GM18873 (cell line): ENCODE results near the gene EMC1.
"Not testable (repeated sequence)": the region's sequence is repeated elsewhere in the genome, so short reads cannot be mapped to it uniquely, and the experiment has no call there.

ENCODE experiments used
- ATAC-seq: cut with Tn5 transposase; IDR thresholded peaks from one replicate; pipeline ENCODE4 v1.9.1; 2021; ENCODE audit warnings: mild to moderate bottlenecking, moderate library complexity, moderate number of reproducible peaks; ENCODE audit not compliant: unreplicated experiment, low FRiP score

EMC1 gene

GRCh38 chr1:19262047-19262446, 10.7 kb upstream of the EMC1 start:
- no peak for ATAC-seq

DNA sequence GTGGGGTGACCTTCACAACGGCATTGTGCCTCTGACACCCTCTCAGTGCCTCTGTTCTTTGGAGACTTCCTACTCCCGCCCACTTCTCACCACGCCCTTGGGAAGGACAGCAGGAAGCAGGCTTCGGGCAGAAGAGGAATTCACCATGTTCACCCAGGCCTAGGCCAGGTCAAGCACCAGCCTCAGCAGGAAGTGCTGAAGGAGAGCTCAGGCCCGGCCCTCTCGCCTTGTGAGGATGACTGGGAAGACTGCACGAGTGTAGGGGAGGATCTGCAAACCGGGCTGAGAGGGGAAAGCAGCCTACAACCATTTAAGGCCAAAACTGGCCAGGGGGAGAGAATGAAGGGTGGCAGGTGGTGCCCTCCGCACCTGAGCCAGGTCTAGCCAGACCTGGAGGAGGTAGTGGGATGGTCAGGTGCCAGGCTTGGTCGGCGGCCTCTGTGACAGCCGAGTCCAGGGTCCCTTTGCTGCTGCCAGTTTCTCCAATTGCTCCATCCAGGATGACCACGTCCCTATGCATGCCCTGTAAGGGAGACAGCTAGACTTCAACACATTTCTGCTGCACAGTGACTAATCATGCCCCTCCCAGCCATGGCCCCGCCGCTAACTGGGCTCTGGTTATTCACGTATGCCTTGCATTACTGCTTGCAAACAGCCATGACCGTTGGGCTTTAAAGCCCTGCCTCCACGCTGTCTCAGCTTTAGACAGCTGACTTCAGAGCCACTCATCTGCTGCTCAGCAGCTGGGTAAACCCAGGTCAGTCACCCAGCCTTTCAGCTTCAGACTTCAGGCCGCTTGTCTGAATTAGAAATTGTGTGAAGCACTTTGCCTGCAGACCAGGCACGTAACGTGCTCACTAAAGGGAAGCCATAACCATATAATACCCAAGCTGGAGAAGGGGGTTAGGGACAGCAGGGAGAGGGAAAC, 9.2 kb upstream of the EMC1 start:
- no peak for ATAC-seq

GRCh38 chr1:19258353-19258752, 7.0 kb upstream of the EMC1 start:
- no peak for ATAC-seq

GRCh38 chr1:19257178-19257914, 6.0 kb upstream of the EMC1 start:
- no peak for ATAC-seq

DNA sequence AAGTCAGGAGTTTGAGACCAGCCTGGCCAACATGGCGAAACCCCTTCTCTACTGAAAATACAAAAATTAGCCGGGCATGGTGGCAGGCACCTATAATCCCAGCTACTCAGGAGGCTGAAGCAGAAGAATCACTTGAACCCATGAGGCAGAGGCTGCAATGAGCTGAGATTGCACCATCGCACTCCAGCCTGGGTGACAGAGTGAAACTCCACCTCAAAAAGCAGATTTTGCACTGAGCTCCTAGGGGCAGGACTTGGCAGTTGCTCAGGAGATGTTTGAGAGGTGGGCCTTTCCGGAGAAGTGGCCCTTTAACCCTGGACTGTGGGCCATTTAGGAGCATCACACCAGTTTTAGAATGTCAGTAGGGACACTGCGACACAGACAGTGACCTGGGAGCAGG, 5.0 kb upstream of the EMC1 start:
- ATAC-seq, result not testable (repeated sequence)

DNA sequence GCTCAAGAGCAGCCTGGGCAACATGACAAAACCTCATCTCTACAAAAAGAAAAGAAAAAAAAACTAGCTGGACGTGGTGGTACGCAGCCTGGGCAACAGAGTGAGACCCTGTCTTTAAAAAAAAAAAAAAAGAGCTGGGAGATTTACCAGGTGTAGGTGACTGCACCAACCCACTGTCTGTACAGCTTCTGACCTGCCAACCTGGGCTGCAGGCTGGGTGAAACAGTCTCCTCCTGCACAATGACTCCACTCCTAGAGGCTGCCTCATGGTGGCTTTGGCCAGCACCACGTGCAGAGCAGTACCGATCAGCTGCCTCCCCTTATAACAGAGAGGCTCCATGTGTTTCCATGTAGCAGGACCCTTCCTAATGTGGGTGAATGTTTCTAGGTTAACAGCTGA, 4.0 kb upstream of the EMC1 start:
- ATAC-seq, result no peak

GRCh38 chr1:19254416-19254815, 3.1 kb upstream of the EMC1 start:
- ATAC-seq, result no peak

GRCh38 chr1:19250629-19251304, 557 bp downstream of the EMC1 start:
- ATAC-seq, result no peak

DNA sequence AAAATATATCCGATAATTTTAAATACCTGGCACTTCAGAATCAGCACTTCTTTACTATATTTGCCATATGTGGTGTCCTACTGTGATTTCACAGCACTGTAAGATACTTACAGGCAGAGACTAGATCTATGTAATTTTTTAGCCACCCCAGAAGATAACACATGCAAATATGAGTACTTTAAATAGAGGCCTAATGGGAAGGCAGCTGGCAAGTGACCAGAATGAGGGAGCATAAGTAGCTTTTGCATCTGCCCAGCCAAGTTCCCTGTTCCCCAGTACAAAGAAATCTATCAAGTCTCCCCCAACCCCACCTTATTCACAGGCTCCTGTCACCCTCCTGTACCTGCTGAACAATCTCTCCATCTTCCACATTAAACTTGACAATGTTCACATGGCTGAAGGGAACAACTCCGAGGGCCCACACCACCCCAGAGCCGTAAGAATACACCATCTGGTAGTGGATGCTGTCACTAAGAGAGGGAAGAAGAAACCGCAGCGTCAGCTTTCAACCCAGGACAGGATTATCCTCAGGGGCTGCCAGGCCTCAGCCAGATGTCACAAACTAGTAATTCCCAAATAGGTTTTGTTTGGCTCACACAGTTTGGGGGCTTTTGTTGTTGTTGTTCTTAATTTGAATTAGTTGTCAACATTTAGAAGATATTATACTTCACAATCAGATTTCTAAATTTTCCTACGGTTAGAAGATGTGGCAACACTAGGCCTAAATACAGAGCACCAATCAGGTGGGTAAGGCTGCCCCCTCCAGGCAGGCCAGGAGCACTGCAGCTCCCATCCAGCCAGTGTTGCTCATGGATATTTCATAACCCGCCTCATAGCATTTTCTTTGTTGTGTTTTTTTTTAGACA, 10.4 kb downstream of the EMC1 start:
- no peak for ATAC-seq

- no peak for ATAC-seq
Observed at GRCh38 chr1:19239876-19240275, 11.4 kb downstream of the EMC1 start.

DNA sequence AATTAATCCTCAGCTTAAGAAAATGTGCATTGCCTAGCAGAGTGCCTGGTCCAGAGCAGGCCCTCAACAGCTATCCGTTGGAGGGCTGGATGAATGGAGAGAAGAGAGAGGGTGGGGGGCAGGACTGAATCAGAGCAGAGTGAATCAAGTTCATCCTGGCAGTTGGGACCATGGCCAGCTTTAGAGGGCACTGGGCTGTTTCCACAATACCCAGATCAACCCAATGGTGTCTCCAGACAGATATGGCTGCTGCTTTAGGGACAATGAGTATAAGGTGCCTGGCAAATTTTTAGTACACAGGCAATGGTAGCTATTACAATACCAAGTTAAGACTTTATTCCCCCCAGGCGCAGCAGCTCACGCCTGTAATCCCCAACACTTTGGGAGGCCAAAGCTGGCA, 17.1 kb downstream of the EMC1 start:
- ATAC-seq, result no peak

DNA sequence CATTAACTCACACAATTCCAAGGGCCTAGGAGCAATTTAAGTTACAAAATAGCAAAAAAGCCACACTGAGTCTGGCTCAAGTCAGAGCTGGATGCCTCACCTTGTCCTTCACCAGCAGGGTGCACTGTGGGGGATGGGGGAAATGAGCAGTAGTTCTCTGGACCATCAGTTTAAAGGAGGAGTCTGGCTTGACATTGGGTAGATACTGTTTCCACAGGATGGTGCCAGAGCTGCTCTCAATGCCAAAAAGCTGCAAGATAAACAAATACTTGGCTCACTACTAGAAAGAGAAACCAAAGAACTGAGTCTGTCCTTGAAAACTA, 18.8 kb downstream of the EMC1 start:
- no peak for ATAC-seq

DNA sequence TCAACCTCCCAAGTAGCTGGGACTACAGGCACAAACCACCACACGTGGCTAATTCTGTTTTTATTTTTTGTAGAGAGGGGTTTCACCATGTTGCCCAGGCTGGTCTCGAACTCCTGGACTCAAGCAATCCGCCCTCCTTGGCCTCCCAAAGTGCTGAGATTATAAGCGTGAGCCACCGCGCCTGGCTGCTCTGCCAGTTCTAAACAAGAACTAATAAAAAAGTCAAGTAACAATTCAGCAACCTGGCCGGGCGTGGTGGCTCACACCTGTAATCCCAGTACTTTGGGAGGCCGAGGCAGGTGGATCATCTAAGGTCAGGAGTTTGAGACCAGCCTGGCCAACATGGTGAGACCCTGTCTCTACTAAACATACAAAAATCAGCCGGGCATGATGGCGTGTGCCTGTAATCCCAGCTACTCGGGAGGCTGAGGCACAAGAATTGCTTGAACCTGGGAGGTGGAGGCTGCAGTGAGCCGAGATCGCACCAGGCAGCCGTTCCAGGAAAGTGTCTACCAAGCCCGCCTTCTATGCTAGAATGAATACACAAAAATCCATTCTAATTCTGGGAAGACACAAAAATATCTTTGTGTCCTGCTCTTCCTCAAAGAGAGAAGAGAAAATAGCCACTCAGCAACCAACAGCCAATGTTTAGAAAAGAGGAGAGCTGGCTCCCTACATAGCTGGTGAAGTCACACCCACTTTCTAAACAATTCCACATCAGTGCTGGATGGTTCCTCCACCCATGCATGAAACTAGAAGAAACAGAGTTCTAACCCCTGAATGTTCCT, 19.4 kb downstream of the EMC1 start:
- not testable (repeated sequence) for ATAC-seq

DNA sequence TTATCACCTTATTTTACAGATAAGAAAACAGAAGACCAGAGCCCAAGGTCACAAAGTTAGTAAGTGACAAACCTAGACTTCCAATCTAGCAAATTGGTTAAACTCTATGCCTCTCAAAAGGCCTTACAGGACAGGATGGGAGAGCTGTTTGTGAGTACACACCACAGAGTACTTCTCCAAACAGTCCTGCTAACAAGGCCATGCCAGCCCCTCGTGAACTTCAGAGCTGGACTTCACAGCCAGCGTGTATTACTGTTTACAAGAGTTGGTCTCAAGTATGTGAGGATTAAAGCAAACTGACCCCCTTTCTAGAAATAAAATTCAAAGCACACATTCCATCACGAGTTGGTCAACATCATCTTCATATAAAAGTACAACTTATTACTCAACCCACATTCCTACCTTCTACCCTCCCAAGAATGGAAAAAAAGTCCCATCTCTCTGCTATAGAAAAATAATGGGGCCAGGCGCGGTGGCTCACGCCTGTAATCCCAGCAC, 21.4 kb downstream of the EMC1 start:
- no peak for ATAC-seq

GRCh38 chr1:19229229-19229628, 22.1 kb downstream of the EMC1 start:
- no peak for ATAC-seq

- no peak for ATAC-seq
Observed at GRCh38 chr1:19222979-19223824, 28.1 kb downstream of the EMC1 start.

DNA sequence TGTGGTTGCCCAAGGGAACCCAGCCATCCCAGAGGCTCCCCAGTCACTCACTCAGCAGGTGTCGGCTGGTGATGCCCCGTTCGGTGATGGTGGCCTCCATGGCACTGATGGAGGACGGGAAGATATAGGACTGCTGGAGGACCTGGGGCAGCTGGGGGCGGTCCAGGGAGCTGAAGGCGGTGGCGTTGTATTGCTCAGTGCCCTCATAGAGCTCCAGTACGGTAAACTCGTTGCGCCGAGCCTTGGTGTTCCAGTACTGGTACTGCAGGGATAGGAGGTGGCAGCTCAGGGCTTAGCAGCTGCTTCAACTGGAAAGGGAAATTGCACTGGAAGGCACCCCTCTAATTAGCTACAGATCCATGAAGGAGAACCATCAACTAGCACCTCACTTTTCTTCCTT, 28.8 kb downstream of the EMC1 start:
- ATAC-seq, result no peak

- ATAC-seq, result no peak
Observed at GRCh38 chr1:19220991-19221390, 30.3 kb downstream of the EMC1 start.
